ENCODE results near the gene NPC1.
"Not testable (repeated sequence)": the region's sequence is repeated elsewhere in the genome, so short reads cannot be mapped to it uniquely, and the experiment has no call there.

Gene NPC1

DNA sequence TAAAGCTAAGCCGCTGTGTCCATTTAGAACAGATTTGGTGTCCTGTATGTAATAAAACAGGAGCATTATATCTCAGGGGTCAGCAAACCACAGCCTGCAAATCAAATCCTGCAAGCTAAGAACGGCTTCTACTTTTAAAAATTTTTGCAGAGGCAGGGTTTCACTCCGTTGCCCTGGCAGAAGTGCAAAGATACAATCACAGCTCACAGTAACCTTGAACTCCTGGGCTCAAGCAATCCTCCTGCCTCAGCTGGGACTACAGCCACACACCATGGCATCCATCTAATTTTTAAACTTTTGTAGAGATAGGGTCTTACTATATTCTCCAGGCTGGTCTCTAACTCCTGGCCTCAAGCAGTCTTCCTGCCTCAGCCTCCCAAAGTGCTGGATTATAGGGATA lies 28.6 kb upstream of the NPC1 start:
- H3K79me1 ChIP-seq (replicated peaks; ENCODE audit: low read length, poor library complexity, severe bottlenecking): no peaks in the 10 kb centered on the region
- peaks cover 0 to 25% of the 10 kb centered on the region in 2 experiments for H3K36me3 ChIP-seq (ENCODE audit: control insufficient read depth in 1 of 2, insufficient read depth in 2 of 2, low read depth in 1 of 2, low read length in 2 of 2)
- H2AK5ac ChIP-seq (ENCODE audit: low read length, severe bottlenecking): no peak overlapping the region
- H4K8ac ChIP-seq (ENCODE audit: low read length): no peak overlapping the region
- H2BK5ac ChIP-seq (ENCODE audit: low read depth, low read length, poor library complexity, severe bottlenecking): no peak overlapping the region
- peaks cover 20% of the 10 kb centered on the region for H3K4me1 ChIP-seq (ENCODE audit: control insufficient read depth, insufficient read depth, low read depth, low read length)
- no peaks in the 10 kb centered on the region for H3K27me3 ChIP-seq (ENCODE audit: control insufficient read depth in 1 of 2, insufficient read depth in 1 of 2, low read length in 2 of 2)
- no peak overlapping the region for H3K14ac ChIP-seq (ENCODE audit: low read length in 2 of 2)
- no peaks in the 10 kb centered on the region for H3K9me3 ChIP-seq (ENCODE audit: control insufficient read depth, low read length)
- H2BK120ac ChIP-seq (ENCODE audit: low read depth, low read length): no peak overlapping the region
- H3K27ac ChIP-seq (ENCODE audit: low read length, poor library complexity, severe bottlenecking): no peak overlapping the region
- H3K18ac ChIP-seq (ENCODE audit: low read depth in 1 of 2, low read length in 2 of 2): no peak overlapping the region
- H3K4me3 ChIP-seq (ENCODE audit: insufficient read depth in 1 of 2, low read depth in 1 of 2, low read length in 2 of 2): no peak overlapping the region
- H3K9ac ChIP-seq (ENCODE audit: low read length): no peak overlapping the region
- no peak overlapping the region for H2BK15ac ChIP-seq (ENCODE audit: low read depth, poor library complexity, severe bottlenecking)
- H3K23ac ChIP-seq (ENCODE audit: low read length in 2 of 2): no peak overlapping the region
- H3K4ac ChIP-seq (ENCODE audit: low read depth in 1 of 2, low read length in 2 of 2): no peak overlapping the region
- no peak overlapping the region for H4K91ac ChIP-seq (ENCODE audit: low read length)
- no peak overlapping the region for H2AFZ ChIP-seq (ENCODE audit: low read depth, low read length)
- no peak overlapping the region for H2BK12ac ChIP-seq (ENCODE audit: low read length in 2 of 2)
- WGBS: 93% methylated on average over 3 of the region's 3 CpGs
- no peak for DNase-seq
- H3K4me2 ChIP-seq (ENCODE audit: low read length, poor library complexity, severe bottlenecking): no peak overlapping the region

DNA sequence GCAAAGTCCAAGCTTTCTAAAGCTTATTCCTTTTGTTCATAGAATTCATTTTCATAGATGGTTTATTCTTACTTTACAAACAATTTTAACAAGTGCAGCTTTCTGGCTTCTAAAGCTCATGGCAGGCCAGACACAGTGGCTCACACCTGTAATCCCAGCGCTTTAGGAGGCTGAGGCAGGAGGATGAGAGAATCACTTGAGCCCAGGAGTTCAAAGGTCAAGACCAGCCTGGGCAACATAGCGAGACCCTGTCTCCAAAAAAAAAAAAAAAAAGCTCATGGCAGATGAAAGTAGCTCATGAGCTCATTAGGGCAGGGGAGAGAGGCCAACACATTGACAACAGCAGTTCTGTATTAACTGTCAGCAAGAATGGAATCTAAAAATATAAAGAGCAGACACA lies 28.1 kb upstream of the NPC1 start:
- no peak for DNase-seq
- H2AFZ ChIP-seq (ENCODE audit: low read depth, low read length): no peak overlapping the region
- H3K79me1 ChIP-seq (replicated peaks; ENCODE audit: low read length, poor library complexity, severe bottlenecking): no peaks in the 10 kb centered on the region
- no peak overlapping the region for H3K14ac ChIP-seq (ENCODE audit: low read length in 2 of 2)
- no peak overlapping the region for H3K4me2 ChIP-seq (ENCODE audit: low read length, poor library complexity, severe bottlenecking)
- no peaks in the 10 kb centered on the region for H3K27me3 ChIP-seq (ENCODE audit: control insufficient read depth in 1 of 2, insufficient read depth in 1 of 2, low read length in 2 of 2)
- no peak overlapping the region for H2BK12ac ChIP-seq (ENCODE audit: low read length in 2 of 2)
- WGBS: 93% methylated on average over 2 of the region's 2 CpGs
- H3K4ac ChIP-seq (ENCODE audit: low read depth in 1 of 2, low read length in 2 of 2): no peak overlapping the region
- no peak overlapping the region for H2AK5ac ChIP-seq (ENCODE audit: low read length, severe bottlenecking)
- no peak overlapping the region for H2BK5ac ChIP-seq (ENCODE audit: low read depth, low read length, poor library complexity, severe bottlenecking)
- H4K91ac ChIP-seq (ENCODE audit: low read length): no peak overlapping the region
- no peak overlapping the region for H3K23ac ChIP-seq (ENCODE audit: low read length in 2 of 2)
- H3K4me1 ChIP-seq (ENCODE audit: control insufficient read depth, insufficient read depth, low read depth, low read length): peaks cover 17% of the 10 kb centered on the region
- no peak overlapping the region for H3K9ac ChIP-seq (ENCODE audit: low read length)
- no peak overlapping the region for H3K27ac ChIP-seq (ENCODE audit: low read length, poor library complexity, severe bottlenecking)
- no peak overlapping the region for H3K4me3 ChIP-seq (ENCODE audit: insufficient read depth in 1 of 2, low read depth in 1 of 2, low read length in 2 of 2)
- peak overlapping the region; percentile 19 for H2BK120ac ChIP-seq (ENCODE audit: low read depth, low read length)
- H3K9me3 ChIP-seq (ENCODE audit: control insufficient read depth, low read length): no peaks in the 10 kb centered on the region
- H3K18ac ChIP-seq (ENCODE audit: low read depth in 1 of 2, low read length in 2 of 2): no peak overlapping the region
- H4K8ac ChIP-seq (ENCODE audit: low read length): no peak overlapping the region
- H3K36me3 ChIP-seq (ENCODE audit: control insufficient read depth in 1 of 2, insufficient read depth in 2 of 2, low read depth in 1 of 2, low read length in 2 of 2): peaks cover 0 to 28% of the 10 kb centered on the region in 2 experiments
- H2BK15ac ChIP-seq (ENCODE audit: low read depth, poor library complexity, severe bottlenecking): no peak overlapping the region

DNA sequence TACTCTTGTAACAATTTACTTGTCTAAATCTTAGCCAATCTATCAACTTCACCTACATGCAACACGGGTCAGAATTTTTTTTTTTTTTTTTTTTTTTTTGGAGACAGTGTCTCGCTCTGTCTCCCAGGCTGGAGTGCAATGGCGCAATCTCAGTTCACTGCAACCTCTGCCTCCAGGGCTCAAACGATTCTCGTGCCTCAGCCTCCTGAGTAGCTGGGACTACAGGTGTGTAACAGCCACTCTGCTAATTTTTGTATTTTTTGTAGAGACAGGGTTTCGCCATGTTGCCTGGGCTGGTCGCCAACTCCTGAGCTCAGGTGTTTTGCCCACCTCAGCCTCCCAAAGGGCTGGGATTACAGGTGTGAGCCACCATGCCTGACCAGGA lies 26.8 kb upstream of the NPC1 start:
- H3K79me1 ChIP-seq (replicated peaks; ENCODE audit: low read length, poor library complexity, severe bottlenecking); H3K4ac ChIP-seq (ENCODE audit: low read depth in 1 of 2, low read length in 2 of 2); H3K9ac ChIP-seq (ENCODE audit: low read length); H2AFZ ChIP-seq (ENCODE audit: low read depth, low read length); H3K4me1 ChIP-seq (ENCODE audit: control insufficient read depth, insufficient read depth, low read depth, low read length); H4K8ac ChIP-seq (ENCODE audit: low read length); H3K4me2 ChIP-seq (ENCODE audit: low read length, poor library complexity, severe bottlenecking); H3K4me3 ChIP-seq (ENCODE audit: insufficient read depth in 1 of 2, low read depth in 1 of 2, low read length in 2 of 2); H2AK5ac ChIP-seq (ENCODE audit: low read length, severe bottlenecking); H2BK15ac ChIP-seq (ENCODE audit: low read depth, poor library complexity, severe bottlenecking); H3K23ac ChIP-seq (ENCODE audit: low read length in 2 of 2); H2BK5ac ChIP-seq (ENCODE audit: low read depth, low read length, poor library complexity, severe bottlenecking); H3K14ac ChIP-seq (ENCODE audit: low read length in 2 of 2); H3K18ac ChIP-seq (ENCODE audit: low read depth in 1 of 2, low read length in 2 of 2); H3K27me3 ChIP-seq (ENCODE audit: control insufficient read depth in 1 of 2, insufficient read depth in 1 of 2, low read length in 2 of 2); H3K9me3 ChIP-seq (ENCODE audit: control insufficient read depth, low read length); H2BK12ac ChIP-seq (ENCODE audit: low read length in 2 of 2); DNase-seq; H2BK120ac ChIP-seq (ENCODE audit: low read depth, low read length); H4K91ac ChIP-seq (ENCODE audit: low read length); H3K27ac ChIP-seq (ENCODE audit: low read length, poor library complexity, severe bottlenecking): not testable (repeated sequence)
- peaks cover 0 to 34% of the 10 kb centered on the region in 2 experiments for H3K36me3 ChIP-seq (ENCODE audit: control insufficient read depth in 1 of 2, insufficient read depth in 2 of 2, low read depth in 1 of 2, low read length in 2 of 2)
- 87% methylated on average over 7 of the region's 7 CpGs for WGBS

DNA sequence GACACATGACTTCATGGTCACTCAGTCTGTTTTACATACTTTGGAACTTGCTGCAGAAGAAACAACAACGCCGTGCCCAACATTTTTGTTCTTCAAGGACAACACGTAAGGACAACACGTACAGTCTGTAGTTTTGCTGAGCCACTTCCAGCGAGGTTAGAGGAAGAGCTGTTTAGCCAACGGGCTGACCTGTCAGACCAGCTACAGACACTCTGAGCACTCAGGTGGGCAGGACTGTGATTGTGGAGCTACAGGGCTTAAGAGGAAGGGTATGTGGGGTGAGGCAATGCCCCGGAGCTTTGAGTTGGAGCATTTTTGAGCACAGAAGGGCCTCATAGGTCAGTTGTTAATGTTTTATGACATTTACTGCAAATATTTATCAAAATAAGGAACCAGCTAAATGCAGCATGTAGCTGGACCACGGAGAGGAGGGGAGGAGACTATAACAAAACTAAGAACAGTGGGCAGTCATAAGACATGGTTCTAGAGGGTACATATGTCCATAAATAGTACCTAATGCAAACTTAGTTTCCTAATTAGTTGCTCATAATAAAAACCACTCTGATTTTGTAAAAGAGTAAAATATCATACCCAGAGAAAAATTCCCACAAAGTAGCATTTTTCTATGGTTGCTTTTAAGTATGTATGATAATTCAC lies 26.3 kb upstream of the NPC1 start:
- H3K9me3 ChIP-seq (ENCODE audit: control insufficient read depth, low read length): no peaks in the 10 kb centered on the region
- no peak overlapping the region for H2BK12ac ChIP-seq (ENCODE audit: low read length in 2 of 2)
- no peak overlapping the region for H2AFZ ChIP-seq (ENCODE audit: low read depth, low read length)
- peaks cover 6% of the 10 kb centered on the region for H3K4me1 ChIP-seq (ENCODE audit: control insufficient read depth, insufficient read depth, low read depth, low read length)
- no peak overlapping the region for H3K4ac ChIP-seq (ENCODE audit: low read depth in 1 of 2, low read length in 2 of 2)
- H3K36me3 ChIP-seq (ENCODE audit: control insufficient read depth in 1 of 2, insufficient read depth in 2 of 2, low read depth in 1 of 2, low read length in 2 of 2): peaks cover 0 to 38% of the 10 kb centered on the region in 2 experiments
- H3K79me1 ChIP-seq (replicated peaks; ENCODE audit: low read length, poor library complexity, severe bottlenecking): no peaks in the 10 kb centered on the region
- H3K27me3 ChIP-seq (ENCODE audit: control insufficient read depth in 1 of 2, insufficient read depth in 1 of 2, low read length in 2 of 2): no peaks in the 10 kb centered on the region
- no peak overlapping the region for H2BK120ac ChIP-seq (ENCODE audit: low read depth, low read length)
- H3K27ac ChIP-seq (ENCODE audit: low read length, poor library complexity, severe bottlenecking): no peak overlapping the region
- no peak overlapping the region for H4K91ac ChIP-seq (ENCODE audit: low read length)
- no peak overlapping the region for H3K4me3 ChIP-seq (ENCODE audit: insufficient read depth in 1 of 2, low read depth in 1 of 2, low read length in 2 of 2)
- no peak overlapping the region for H3K23ac ChIP-seq (ENCODE audit: low read length in 2 of 2)
- H2BK5ac ChIP-seq (ENCODE audit: low read depth, low read length, poor library complexity, severe bottlenecking): no peak overlapping the region
- no peak overlapping the region for H2BK15ac ChIP-seq (ENCODE audit: low read depth, poor library complexity, severe bottlenecking)
- 88% methylated on average over 6 of the region's 8 CpGs for WGBS
- H2AK5ac ChIP-seq (ENCODE audit: low read length, severe bottlenecking): no peak overlapping the region
- H3K14ac ChIP-seq (ENCODE audit: low read length in 2 of 2): no peak overlapping the region
- H3K9ac ChIP-seq (ENCODE audit: low read length): no peak overlapping the region
- H3K4me2 ChIP-seq (ENCODE audit: low read length, poor library complexity, severe bottlenecking): no peak overlapping the region
- no peak for DNase-seq
- H4K8ac ChIP-seq (ENCODE audit: low read length): no peak overlapping the region
- H3K18ac ChIP-seq (ENCODE audit: low read depth in 1 of 2, low read length in 2 of 2): no peak overlapping the region
